HepG2 (cell line): ENCODE results near the gene ACBD3. TPM values are rescaled to one million over a fixed set of nuclear protein-coding genes. Genes with fewer than 3 reads are reported as not detected.

Experiments used
- ATF1 ChIP-seq: IDR thresholded peaks from 2 replicates; pipeline ENCODE4 v1.6.1; 2016; ENCODE audit warnings: mild to moderate bottlenecking, control low read depth
- DNMT3B ChIP-seq: conservative IDR thresholded peaks from 2 replicates; pipeline ENCODE4 v1.6.1; 2016; ENCODE audit warnings: missing biosample characterization, control low read depth
- DR1 ChIP-seq: sonication (generic); formaldehyde crosslinking; IDR thresholded peaks from 2 replicates; pipeline ENCODE4 v1.8.0; 2021; ENCODE audit warnings: mild to moderate bottlenecking, missing genetic modification reagents, inconsistent platforms
- ELF1 ChIP-seq: sonication (generic); formaldehyde crosslinking; IDR thresholded peaks from 2 replicates; pipeline ENCODE4 v1.4.0; 2020; ENCODE audit warnings: missing genetic modification reagents
- KLF6 ChIP-seq: IDR thresholded peaks from 2 replicates; pipeline ENCODE4 v1.8.0; 2016; ENCODE audit warnings: missing biosample characterization, missing genetic modification reagents
- MAZ ChIP-seq, 2 experiments: sonication (generic) in 1 of 2; formaldehyde crosslinking in 1 of 2; IDR thresholded peaks; 2 replicates each; pipeline versions ENCODE4 v1.5.0 to v1.6.1; 2012 to 2020; ENCODE audit warnings: low read depth in 2 of 2, mild to moderate bottlenecking in 2 of 2, borderline replicate concordance in 1 of 2, improper control_type of control experiment in 1 of 2, low read length in 1 of 2, missing genetic modification reagents in 1 of 2, moderate library complexity in 1 of 2
- NFE2L1 ChIP-seq: sonication (generic); formaldehyde crosslinking; IDR thresholded peaks from 2 replicates; pipeline ENCODE4 v1.4.0; 2020; ENCODE audit warnings: missing genetic modification reagents, mild to moderate bottlenecking, borderline replicate concordance
- SMAD1 ChIP-seq: sonication (generic); formaldehyde crosslinking; IDR thresholded peaks from 2 replicates; pipeline ENCODE4 v1.4.0; 2020; ENCODE audit warnings: missing genetic modification reagents, low read depth, mild to moderate bottlenecking, borderline replicate concordance
- ZC3H13 ChIP-seq: sonication (generic); formaldehyde crosslinking; IDR thresholded peaks from 2 replicates; pipeline ENCODE4 v1.8.1; 2023; ENCODE audit warnings: mild to moderate bottlenecking, missing genetic modification reagents, moderate library complexity
- ZNF10 ChIP-seq: sonication (generic); formaldehyde crosslinking; IDR thresholded peaks from 2 replicates; pipeline ENCODE4 v1.4.0; 2020; ENCODE audit warnings: mild to moderate bottlenecking, low read depth, missing genetic modification reagents, borderline replicate concordance
- ZNF660 ChIP-seq: sonication (generic); formaldehyde crosslinking; IDR thresholded peaks from 2 replicates; pipeline ENCODE4 v1.5.1; 2020; ENCODE audit warnings: mild to moderate bottlenecking, low read depth, missing genetic modification reagents, borderline replicate concordance
- ZNF687 ChIP-seq: sonication (generic); formaldehyde crosslinking; IDR thresholded peaks from 2 replicates; pipeline ENCODE4 v1.5.1; 2020; ENCODE audit warnings: mild to moderate bottlenecking, missing genetic modification reagents, moderate library complexity
- polyA plus RNA-seq, 8 experiments: library from polyadenylated mRNA; depleted of rRNA in 3 of 8; stranded (reverse) in 7 of 8; unstranded in 1 of 8; fragments of >200 nt; fragmentation: Illumina TruSeq in 4 of 8; extraction: Trizol in 4 of 8; gene quantifications; 2 replicates each; pipeline versions ENCODE4 v1.2.1 to v1.2.3, GENCODE V29; 2011 to 2016; ENCODE audit warnings: low read depth in 4 of 8, missing spikeins in 1 of 8, mixed read lengths in 1 of 8; ENCODE audit not compliant: insufficient read depth in 1 of 8
- total RNA-seq, 5 experiments: library from RNA; depleted of rRNA; stranded (reverse); fragments of >200 nt; fragmentation: Illumina TruSeq; extraction: Trizol; gene quantifications; 2 replicates each; pipeline ENCODE4 v1.2.3, GENCODE V29; 2016; ENCODE audit warnings: low read depth in 1 of 5
- TF ChIP-seq, protein P1 (sequence below): sonication (generic); formaldehyde crosslinking; IDR thresholded peaks from 2 replicates; pipeline ENCODE4 v1.8.1; 2023; ENCODE audit warnings: mild to moderate bottlenecking, moderate library complexity, missing genetic modification reagents
- TF ChIP-seq, protein P2 (sequence below): sonication (generic); formaldehyde crosslinking; conservative IDR thresholded peaks from 2 replicates; pipeline ENCODE4 v1.4.0; 2020; ENCODE audit warnings: missing genetic modification reagents

ACBD3 gene
- total and polyA plus RNA-seq, 2 of the 13 experiments (the other 11 are each of a cell fraction or from before 2014, with no cell fraction given): 24.3 to 39.3 TPM

DNA sequence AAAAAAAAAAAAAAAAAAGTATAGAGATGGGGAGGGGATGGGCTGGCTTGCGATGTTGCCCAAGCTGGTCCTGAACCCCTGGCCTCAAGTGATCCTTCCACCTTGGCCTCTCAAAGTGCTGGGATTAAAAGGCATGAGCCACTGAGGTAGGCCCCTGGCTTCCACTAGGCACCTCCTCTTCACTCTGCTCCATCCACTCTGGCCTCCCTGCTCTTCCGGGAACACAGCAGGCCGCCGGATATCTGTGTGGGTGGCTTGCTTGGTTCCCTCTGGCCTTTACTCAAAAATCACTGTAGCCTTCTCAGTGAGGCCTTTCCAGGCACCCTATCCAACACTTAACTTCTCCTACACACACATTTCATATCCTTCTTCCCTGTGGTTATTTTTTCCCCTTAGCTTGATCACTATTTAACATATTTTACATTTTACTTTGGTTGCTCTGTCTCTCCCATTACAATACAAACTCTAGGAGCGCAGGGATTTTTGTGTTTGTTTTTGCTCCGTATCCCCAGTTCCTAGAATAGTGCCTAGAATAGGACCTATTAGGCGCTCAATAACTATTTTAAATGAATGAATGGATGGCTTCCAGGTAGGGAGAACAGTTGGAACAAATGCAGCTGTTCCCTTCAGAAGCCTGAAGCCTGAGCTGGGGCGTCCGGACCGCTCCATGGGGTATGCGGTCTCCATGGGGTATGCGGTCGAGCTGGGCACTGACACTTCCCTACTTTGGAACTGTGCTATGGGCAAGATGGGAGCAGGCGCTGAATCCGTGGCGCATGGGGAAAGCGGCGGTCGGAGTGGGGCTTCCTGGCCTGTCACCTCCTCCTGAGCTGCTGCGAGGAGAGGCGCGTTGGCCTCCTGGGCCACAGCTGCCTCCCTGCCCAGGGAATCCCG lies 77.4 kb downstream of the ACBD3 start (continued):
- TF ChIP-seq NFE2L1 (CRISPR knock-in tag) (no peak), KLF6 (CRISPR knock-in tag) (no peak), ZC3H13 (CRISPR knock-in tag) (no peak), ELF1 (CRISPR knock-in tag) (peak; percentile 53), ZNF660 (CRISPR knock-in tag) (no peak), ZNF687 (CRISPR knock-in tag) (peak; percentile 45; the same call in 1 of the 2 replicates), DNMT3B (CRISPR knock-in tag) (no peak), MAZ (IDR thresholded peaks at IDR 0.05; ENCODE audit: borderline replicate concordance, low read depth, low read length) (no peak), MAZ (CRISPR knock-in tag; IDR thresholded peaks at IDR 0.05; ENCODE audit: low read depth) (peak; percentile 10; the same call in 1 of the 2 replicates), ATF1 (CRISPR knock-in tag) (no peak), DR1 (CRISPR knock-in tag) (no peak), ZNF10 (CRISPR knock-in tag) (no peak), SMAD1 (CRISPR knock-in tag) (no peak)
- TF ChIP-seq, protein P1, sequence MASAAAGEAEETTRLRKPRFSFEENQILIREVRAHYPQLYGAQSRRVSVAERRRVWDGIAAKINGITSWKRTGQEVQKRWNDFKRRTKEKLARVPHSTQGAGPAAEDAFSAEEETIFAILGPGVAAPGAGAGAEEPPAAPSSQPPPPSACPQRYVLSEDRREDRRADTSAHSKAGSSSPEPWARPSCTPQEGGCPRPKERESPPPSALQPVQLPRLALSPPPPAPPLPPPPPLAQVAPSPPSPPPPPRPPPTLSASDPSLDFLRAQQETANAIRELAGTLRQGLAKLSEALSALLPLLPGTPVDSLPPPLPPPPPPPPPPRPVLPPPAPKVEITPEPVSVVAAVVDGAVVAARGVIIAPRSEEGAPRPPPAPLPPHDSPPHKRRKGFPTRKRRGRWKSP (CRISPR knock-in tag): peak; percentile 49; the same call in 1 of the 2 replicates
- TF ChIP-seq, protein P2, sequence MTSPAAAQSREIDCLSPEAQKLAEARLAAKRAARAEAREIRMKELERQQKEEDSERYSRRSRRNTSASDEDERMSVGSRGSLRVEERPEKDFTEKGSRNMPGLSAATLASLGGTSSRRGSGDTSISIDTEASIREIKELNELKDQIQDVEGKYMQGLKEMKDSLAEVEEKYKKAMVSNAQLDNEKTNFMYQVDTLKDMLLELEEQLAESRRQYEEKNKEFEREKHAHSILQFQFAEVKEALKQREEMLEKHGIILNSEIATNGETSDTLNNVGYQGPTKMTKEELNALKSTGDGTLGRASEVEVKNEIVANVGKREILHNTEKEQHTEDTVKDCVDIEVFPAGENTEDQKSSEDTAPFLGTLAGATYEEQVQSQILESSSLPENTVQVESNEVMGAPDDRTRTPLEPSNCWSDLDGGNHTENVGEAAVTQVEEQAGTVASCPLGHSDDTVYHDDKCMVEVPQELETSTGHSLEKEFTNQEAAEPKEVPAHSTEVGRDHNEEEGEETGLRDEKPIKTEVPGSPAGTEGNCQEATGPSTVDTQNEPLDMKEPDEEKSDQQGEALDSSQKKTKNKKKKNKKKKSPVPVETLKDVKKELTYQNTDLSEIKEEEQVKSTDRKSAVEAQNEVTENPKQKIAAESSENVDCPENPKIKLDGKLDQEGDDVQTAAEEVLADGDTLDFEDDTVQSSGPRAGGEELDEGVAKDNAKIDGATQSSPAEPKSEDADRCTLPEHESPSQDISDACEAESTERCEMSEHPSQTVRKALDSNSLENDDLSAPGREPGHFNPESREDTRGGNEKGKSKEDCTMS (CRISPR knock-in tag): no peak
